DOHH2 (cell line): ENCODE results near the gene AR.

Experiments
- EZH2phosphoT487 ChIP-seq: fragments of 200-600 bp; sonication (generic); IDR thresholded peaks from 2 replicates; pipeline ENCODE4 v1.6.1; 2017; ENCODE audit warnings: borderline replicate concordance, mild to moderate bottlenecking, antibody characterized with exemption, low read length, moderate library complexity, mixed read lengths
- TF ChIP-seq, protein P1 (sequence below): fragments of 200-600 bp; sonication (generic); IDR thresholded peaks from one replicate; pipeline ENCODE4 v1.5.1; 2014; ENCODE audit warnings: antibody characterized with exemption, mild to moderate bottlenecking, low read depth, low read length; ENCODE audit not compliant: poor library complexity, severe bottlenecking

DNA sequence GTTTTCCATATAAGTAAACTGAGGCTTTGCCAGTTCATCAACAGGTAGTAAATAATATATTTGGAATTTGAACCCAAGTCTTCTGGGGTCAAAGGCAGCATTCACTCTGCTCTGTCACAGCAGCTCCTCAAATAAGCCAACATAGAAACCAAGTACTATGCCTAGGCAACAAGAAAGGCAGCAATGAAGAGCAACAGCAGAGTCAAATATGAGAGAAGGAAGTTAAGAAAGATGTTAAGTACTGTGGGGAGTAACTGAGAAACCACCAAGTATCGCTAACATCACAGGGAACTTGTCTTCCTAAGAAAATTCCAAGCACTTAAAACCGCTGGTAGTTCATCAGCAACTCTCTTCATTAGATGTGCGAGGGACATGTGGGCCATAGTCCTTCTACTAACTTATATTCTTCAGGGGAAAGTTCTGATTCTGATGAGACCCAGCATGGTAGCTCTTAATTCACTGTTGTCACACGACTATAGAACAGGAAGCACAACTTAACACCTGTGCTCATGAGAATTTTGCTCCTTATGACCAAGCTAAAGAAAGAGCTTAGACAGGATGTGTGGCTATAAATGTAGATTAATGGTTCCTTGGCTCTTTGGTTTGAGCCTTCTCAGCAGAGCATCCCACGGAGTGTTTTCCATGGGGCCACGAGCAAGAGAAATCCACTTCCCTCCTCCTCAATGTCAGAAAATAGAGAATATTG, 107.8 kb downstream of the AR start:
- TF ChIP-seq EZH2phosphoT487 = no peak
- TF ChIP-seq, protein P1, sequence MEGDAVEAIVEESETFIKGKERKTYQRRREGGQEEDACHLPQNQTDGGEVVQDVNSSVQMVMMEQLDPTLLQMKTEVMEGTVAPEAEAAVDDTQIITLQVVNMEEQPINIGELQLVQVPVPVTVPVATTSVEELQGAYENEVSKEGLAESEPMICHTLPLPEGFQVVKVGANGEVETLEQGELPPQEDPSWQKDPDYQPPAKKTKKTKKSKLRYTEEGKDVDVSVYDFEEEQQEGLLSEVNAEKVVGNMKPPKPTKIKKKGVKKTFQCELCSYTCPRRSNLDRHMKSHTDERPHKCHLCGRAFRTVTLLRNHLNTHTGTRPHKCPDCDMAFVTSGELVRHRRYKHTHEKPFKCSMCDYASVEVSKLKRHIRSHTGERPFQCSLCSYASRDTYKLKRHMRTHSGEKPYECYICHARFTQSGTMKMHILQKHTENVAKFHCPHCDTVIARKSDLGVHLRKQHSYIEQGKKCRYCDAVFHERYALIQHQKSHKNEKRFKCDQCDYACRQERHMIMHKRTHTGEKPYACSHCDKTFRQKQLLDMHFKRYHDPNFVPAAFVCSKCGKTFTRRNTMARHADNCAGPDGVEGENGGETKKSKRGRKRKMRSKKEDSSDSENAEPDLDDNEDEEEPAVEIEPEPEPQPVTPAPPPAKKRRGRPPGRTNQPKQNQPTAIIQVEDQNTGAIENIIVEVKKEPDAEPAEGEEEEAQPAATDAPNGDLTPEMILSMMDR = no peak
